Neural cell (in vitro differentiated cells): Measurements from ENCODE around the gene VPS26A. TPM values are rescaled to one million over a fixed set of nuclear protein-coding genes. Genes with fewer than 3 reads are reported as not detected.

Experiments used
- H2AFZ ChIP-seq: fragments of 200-600, 300-800 bp; sonication (generic), shearing (Covaris generic); 2 replicates; pipeline ENCODE4 v1.6.0; 2014; ENCODE audit warnings: low read depth, mild to moderate bottlenecking, antibody characterized with exemption, low read length, moderate library complexity
- H3F3A ChIP-seq: fragments of 200-600 bp; shearing (Covaris generic); 2 replicates; pipeline ENCODE4 v1.6.1; 2016; ENCODE audit warnings: mild to moderate bottlenecking, moderate library complexity, mixed read lengths, antibody characterized with exemption, low read length; ENCODE audit not compliant: insufficient read depth, poor library complexity, severe bottlenecking
- H3K27ac ChIP-seq: fragments of 200-600, 300-800 bp; sonication (generic), shearing (Covaris generic); 2 replicates; pipeline ENCODE4 v1.5.1; 2014; ENCODE audit warnings: mild to moderate bottlenecking, low read length, moderate library complexity
- H3K27me3 ChIP-seq: fragments of 300-800, 200-600 bp; sonication (generic), shearing (Covaris generic); 2 replicates; pipeline ENCODE4 v1.6.0; 2014; ENCODE audit warnings: mild to moderate bottlenecking, low read depth, low read length, moderate library complexity; ENCODE audit not compliant: insufficient read depth
- H3K36me3 ChIP-seq: fragments of 300-800, 200-600 bp; sonication (generic), shearing (Covaris generic); 2 replicates; pipeline ENCODE4 v1.5.1; 2014; ENCODE audit warnings: mild to moderate bottlenecking, antibody characterized with exemption, low read length, moderate library complexity; ENCODE audit not compliant: insufficient read depth
- H3K4me2 ChIP-seq: fragments of 300-800, 200-600 bp; sonication (generic), shearing (Covaris generic); 2 replicates; pipeline ENCODE4 v1.6.0; 2014; ENCODE audit warnings: mild to moderate bottlenecking, low read length
- H3K4me3 ChIP-seq: fragments of 300-800, 200-600 bp; sonication (generic), shearing (Covaris generic); 2 replicates; pipeline ENCODE4 v1.5.1; 2014; ENCODE audit warnings: mild to moderate bottlenecking, low read length, moderate library complexity
- H3K79me2 ChIP-seq: fragments of 200-600 bp; shearing (Covaris generic); replicated peaks from 2 replicates; pipeline ENCODE4 v1.6.0; 2014; ENCODE audit warnings: mild to moderate bottlenecking, low read length, moderate library complexity; ENCODE audit not compliant: insufficient read depth
- H3K9ac ChIP-seq: fragments of 300-800, 200-600 bp; sonication (generic), shearing (Covaris generic); 2 replicates; pipeline ENCODE4 v1.6.1; 2016; ENCODE audit warnings: mild to moderate bottlenecking, low read length, mixed read lengths
- H3K9me2 ChIP-seq: fragments of 200-600 bp; shearing (Covaris generic); 2 replicates; pipeline ENCODE4 v1.6.1; 2016; ENCODE audit warnings: mild to moderate bottlenecking, low read length, mixed read lengths; ENCODE audit not compliant: insufficient read depth
- H3K9me3 ChIP-seq: fragments of 200-600, 300-800 bp; sonication (generic), shearing (Covaris generic); 2 replicates; pipeline ENCODE4 v1.6.1; 2016; ENCODE audit warnings: mild to moderate bottlenecking, mixed run types, low read length, moderate library complexity, mixed read lengths
- H4K20me1 ChIP-seq: fragments of 200-600 bp; shearing (Covaris generic); 2 replicates; pipeline ENCODE4 v1.6.1; 2016; ENCODE audit warnings: mild to moderate bottlenecking, mixed run types; ENCODE audit not compliant: insufficient read depth
- CTCF ChIP-seq: fragments of 450-650 bp; IDR thresholded peaks from 2 replicates; pipeline ENCODE4 v1.5.1; 2014; ENCODE audit warnings: antibody characterized with exemption, mild to moderate bottlenecking, moderate library complexity; ENCODE audit not compliant: poor library complexity, severe bottlenecking
- EP300 ChIP-seq: fragments of 450-650 bp; conservative IDR thresholded peaks from 2 replicates; pipeline ENCODE4 v1.6.1; 2014; ENCODE audit warnings: antibody characterized with exemption, mild to moderate bottlenecking, moderate library complexity; ENCODE audit not compliant: poor library complexity, severe bottlenecking
- EZH2 ChIP-seq: fragments of 200-600, 300-800 bp; shearing (Covaris generic), sonication (generic); IDR thresholded peaks from 2 replicates; pipeline ENCODE4 v1.6.1; 2014; ENCODE audit warnings: antibody characterized with exemption, low read length, borderline replicate concordance, mild to moderate bottlenecking; ENCODE audit not compliant: insufficient read depth, poor library complexity, severe bottlenecking
- MXI1 ChIP-seq: fragments of 450-650 bp; conservative IDR thresholded peaks from 2 replicates; pipeline ENCODE4 v1.6.1; 2014; ENCODE audit warnings: antibody characterized with exemption, mild to moderate bottlenecking; ENCODE audit not compliant: poor library complexity, severe bottlenecking
- POLR2AphosphoS5 ChIP-seq: IDR thresholded peaks from 2 replicates; pipeline ENCODE4 v1.6.1; 2012
- RAD21 ChIP-seq: fragments of 450-650 bp; conservative IDR thresholded peaks from 2 replicates; pipeline ENCODE4 v1.6.1; 2014; ENCODE audit warnings: antibody characterized with exemption, mild to moderate bottlenecking, moderate library complexity
- REST ChIP-seq: IDR thresholded peaks from 2 replicates; pipeline ENCODE4 v1.6.1; 2012; ENCODE audit warnings: borderline replicate concordance
- SMC3 ChIP-seq: fragments of 450-650 bp; conservative IDR thresholded peaks from 2 replicates; pipeline ENCODE4 v1.6.1; 2014; ENCODE audit warnings: antibody characterized with exemption, mild to moderate bottlenecking, moderate library complexity; ENCODE audit not compliant: poor library complexity
- TAF1 ChIP-seq: IDR thresholded peaks from 2 replicates; pipeline ENCODE4 v1.6.1; 2012; ENCODE audit warnings: low read depth
- polyA plus RNA-seq: library from polyadenylated mRNA; depleted of rRNA; stranded (reverse); fragments of >200 nt; gene quantifications from 2 replicates; pipeline ENCODE4 v1.2.3, GENCODE V29; 2014

Gene VPS26A
- polyA plus RNA-seq, 1 donor from 2014 or later, result 48.9 TPM

- Histone ChIP-seq H3F3A (no peaks in the 10 kb centered on the region), H3K27me3 (no peaks in the 10 kb centered on the region), H3K4me3 (no peak overlapping the region), H3K36me3 (no peaks in the 10 kb centered on the region), H3K79me2 (peaks cover 11% of the 10 kb centered on the region), H2AFZ (no peak overlapping the region), H3K27ac (no peak overlapping the region), H4K20me1 (no peaks in the 10 kb centered on the region), H3K9ac (no peak overlapping the region), H3K4me2 (no peak overlapping the region), H3K9me2 (no peaks in the 10 kb centered on the region), H3K9me3 (no peaks in the 10 kb centered on the region)
- TF ChIP-seq RAD21, result no peak
- no peak for TF ChIP-seq EP300
- no peak for TF ChIP-seq POLR2AphosphoS5
- TF ChIP-seq CTCF, result no peak
- no peak for TF ChIP-seq REST
- TF ChIP-seq MXI1, result no peak
- no peak for TF ChIP-seq SMC3
- no peak for TF ChIP-seq TAF1
- TF ChIP-seq EZH2, result no peak
Measured at GRCh38 chr10:69151984-69152383, 28.0 kb downstream of the VPS26A start.

- H3K9ac ChIP-seq, result no peak overlapping the region
- H2AFZ ChIP-seq, result no peak overlapping the region
- no peaks in the 10 kb centered on the region for H3K9me2 ChIP-seq
- no peaks in the 10 kb centered on the region for H3K36me3 ChIP-seq
- H3K27ac ChIP-seq, result no peak overlapping the region
- no peak overlapping the region for H3K4me3 ChIP-seq
- H3K27me3 ChIP-seq, result no peaks in the 10 kb centered on the region
- no peaks in the 10 kb centered on the region for H3K9me3 ChIP-seq
- peaks cover 11% of the 10 kb centered on the region for H3K79me2 ChIP-seq
- TF ChIP-seq SMC3, result no peak
- no peak for TF ChIP-seq RAD21
- TF ChIP-seq EP300, result no peak
- TF ChIP-seq POLR2AphosphoS5, result no peak
- TF ChIP-seq MXI1, result no peak
- no peak for TF ChIP-seq TAF1
- no peak for TF ChIP-seq EZH2
- no peaks in the 10 kb centered on the region for H4K20me1 ChIP-seq
- H3F3A ChIP-seq, result no peaks in the 10 kb centered on the region
- H3K4me2 ChIP-seq, result no peak overlapping the region
Measured at GRCh38 chr10:69153227-69153626, 29.2 kb downstream of the VPS26A start.

- Histone ChIP-seq H2AFZ (no peak overlapping the region), H3K27me3 (no peaks in the 10 kb centered on the region), H3K9me2 (no peaks in the 10 kb centered on the region), H3K79me2 (no peaks in the 10 kb centered on the region), H3K4me3 (no peak overlapping the region), H3K9me3 (no peaks in the 10 kb centered on the region), H3K9ac (no peak overlapping the region), H4K20me1 (no peaks in the 10 kb centered on the region), H3F3A (no peaks in the 10 kb centered on the region), H3K4me2 (no peak overlapping the region), H3K36me3 (no peaks in the 10 kb centered on the region), H3K27ac (no peak overlapping the region)
- no peak for TF ChIP-seq CTCF
- TF ChIP-seq MXI1, result no peak
- TF ChIP-seq SMC3, result no peak
Measured at GRCh38 chr10:69160809-69161241, 36.8 kb downstream of the VPS26A start.
